ENCODE data around the gene ANXA9. TPM values are rescaled to one million over a fixed set of nuclear protein-coding genes. Genes with fewer than 3 reads are reported as not detected.

Gene ANXA9
- total RNA-seq, 1 donor from 2014 or later = 0.26 TPM

DNA sequence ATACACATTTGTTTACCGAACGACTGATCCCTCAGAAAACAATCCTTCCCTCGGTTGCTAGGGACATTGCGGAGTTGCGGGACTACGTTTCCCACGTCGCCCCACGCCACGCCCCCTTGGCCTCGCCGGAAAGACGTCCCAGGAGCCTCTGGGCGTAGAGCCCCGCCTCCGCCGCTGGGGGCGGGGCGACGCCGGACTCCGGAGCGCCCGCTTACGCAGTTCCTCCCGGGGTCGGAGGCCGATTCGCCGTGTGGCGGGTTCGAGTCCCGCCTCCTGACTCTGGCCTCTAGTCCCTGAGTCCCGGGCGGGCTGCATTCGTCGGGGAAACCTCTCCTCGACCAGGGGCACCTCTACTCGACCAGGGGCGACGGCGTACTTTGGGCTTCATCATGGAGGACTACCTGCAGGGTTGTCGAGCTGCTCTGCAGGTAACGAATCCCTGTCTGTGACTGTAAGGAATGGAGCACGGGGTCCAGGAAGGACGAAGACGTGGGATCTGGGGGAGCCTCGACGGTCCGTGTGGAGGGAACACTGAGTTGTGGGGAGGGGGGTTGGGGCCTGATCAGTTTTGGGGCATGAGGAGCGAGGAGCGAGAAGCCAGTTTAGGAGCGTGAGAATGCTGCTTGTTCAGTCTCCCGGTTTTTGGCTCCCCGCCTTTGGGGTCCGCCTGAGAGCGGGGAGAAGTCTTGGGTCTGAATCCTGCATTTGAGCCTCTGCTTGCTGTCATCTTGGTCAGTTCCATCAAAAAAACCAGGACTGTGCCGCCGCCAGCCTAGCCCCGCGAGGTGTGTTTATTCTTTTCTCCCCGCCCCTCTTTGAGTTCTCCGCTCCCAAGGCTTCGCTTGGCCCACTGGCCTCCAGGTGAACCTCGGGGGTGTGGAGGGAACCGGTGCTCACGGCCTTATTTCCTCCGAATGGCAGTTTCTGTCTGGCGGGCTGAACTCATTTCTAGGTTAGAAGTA is 26.4 kb downstream of the ANXA9 start, which contains the start of gene PRUNE1:
PRUNE1 (plus strand) TSS at position 206 of the 962 bp plus-strand sequence; CDS start at position 390, 184 bp downstream.
- TF ChIP-seq, protein P1, sequence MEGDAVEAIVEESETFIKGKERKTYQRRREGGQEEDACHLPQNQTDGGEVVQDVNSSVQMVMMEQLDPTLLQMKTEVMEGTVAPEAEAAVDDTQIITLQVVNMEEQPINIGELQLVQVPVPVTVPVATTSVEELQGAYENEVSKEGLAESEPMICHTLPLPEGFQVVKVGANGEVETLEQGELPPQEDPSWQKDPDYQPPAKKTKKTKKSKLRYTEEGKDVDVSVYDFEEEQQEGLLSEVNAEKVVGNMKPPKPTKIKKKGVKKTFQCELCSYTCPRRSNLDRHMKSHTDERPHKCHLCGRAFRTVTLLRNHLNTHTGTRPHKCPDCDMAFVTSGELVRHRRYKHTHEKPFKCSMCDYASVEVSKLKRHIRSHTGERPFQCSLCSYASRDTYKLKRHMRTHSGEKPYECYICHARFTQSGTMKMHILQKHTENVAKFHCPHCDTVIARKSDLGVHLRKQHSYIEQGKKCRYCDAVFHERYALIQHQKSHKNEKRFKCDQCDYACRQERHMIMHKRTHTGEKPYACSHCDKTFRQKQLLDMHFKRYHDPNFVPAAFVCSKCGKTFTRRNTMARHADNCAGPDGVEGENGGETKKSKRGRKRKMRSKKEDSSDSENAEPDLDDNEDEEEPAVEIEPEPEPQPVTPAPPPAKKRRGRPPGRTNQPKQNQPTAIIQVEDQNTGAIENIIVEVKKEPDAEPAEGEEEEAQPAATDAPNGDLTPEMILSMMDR (IDR thresholded peaks at IDR 0.05; ENCODE audit: insufficient read depth, low read length, severe bottlenecking) = no peak
- no peaks in the 10 kb centered on the region for H3K27me3 ChIP-seq (ENCODE audit: control insufficient read depth, insufficient read depth, low read length)
- peak; percentile 92 for DNase-seq (ENCODE audit: low read depth)
- FAIRE-seq = no peak
- H3K36me3 ChIP-seq (ENCODE audit: control insufficient read depth, insufficient read depth, low read length) = no peaks in the 10 kb centered on the region
- H3K4me3 ChIP-seq (ENCODE audit: low read depth, low read length) = peak within 1 kb of the TSS; percentile 78

DNA sequence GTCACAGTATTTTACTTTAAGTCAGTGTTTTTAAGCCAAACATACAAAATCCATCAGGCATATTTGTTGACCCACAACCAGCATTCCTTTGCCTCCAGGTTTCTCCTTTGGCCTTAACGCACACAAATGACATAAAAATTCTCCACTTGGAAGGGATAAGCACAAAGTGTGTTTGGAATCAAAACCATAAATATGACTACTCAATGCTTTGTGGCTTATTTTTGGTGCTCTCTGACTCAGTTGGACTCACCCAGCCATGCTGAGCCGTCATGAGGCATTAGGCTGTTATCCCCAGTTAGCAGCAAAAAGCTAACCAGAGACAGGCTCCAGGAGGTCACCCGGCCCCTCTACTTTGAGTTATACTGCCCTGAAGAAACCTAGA is 27.1 kb downstream of the ANXA9 start:
- TF ChIP-seq, protein P1 (IDR thresholded peaks at IDR 0.05; ENCODE audit: insufficient read depth, low read length, severe bottlenecking) = no peak
- no peak for DNase-seq (ENCODE audit: low read depth)
- FAIRE-seq = no peak
- H3K27me3 ChIP-seq (ENCODE audit: control insufficient read depth, insufficient read depth, low read length) = no peaks in the 10 kb centered on the region
- peak overlapping the region; percentile 78 for H3K4me3 ChIP-seq (ENCODE audit: low read depth, low read length)
- no peaks in the 10 kb centered on the region for H3K36me3 ChIP-seq (ENCODE audit: control insufficient read depth, insufficient read depth, low read length)

DNA sequence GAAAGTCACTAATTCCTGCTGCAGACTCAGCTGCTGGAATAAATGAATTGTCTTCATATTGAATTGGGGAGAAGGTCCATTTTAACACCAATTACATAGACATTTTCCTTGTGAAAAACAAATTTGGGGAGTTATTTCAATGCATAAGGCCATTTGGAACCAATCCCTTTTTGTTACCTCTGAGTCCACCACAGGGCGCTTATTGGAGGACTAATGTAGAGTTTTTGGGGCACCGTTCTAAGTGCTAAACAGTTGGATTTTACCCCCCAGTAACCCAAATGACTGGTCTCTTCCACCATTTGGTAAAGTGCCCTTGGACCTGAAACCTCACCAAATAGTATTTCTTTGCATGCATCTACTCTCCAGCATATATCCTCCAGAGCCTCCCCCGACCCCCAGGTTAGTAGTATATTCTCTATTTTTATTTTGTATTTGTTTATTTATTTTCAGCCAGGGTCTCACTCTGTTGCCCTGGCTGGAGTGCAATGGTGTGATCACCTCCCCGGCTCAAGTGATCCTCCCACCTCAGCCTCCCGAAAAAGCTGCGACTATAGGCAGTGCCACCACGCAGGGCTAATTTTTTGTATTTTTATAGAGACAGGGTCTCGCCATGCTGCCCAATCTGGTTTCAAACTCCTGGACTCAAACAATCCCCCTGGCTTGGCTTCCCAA is 27.7 kb downstream of the ANXA9 start:
- Histone ChIP-seq H3K36me3 (ENCODE audit: control insufficient read depth, insufficient read depth, low read length) (no peaks in the 10 kb centered on the region), H3K27me3 (ENCODE audit: control insufficient read depth, insufficient read depth, low read length) (no peaks in the 10 kb centered on the region), H3K4me3 (ENCODE audit: low read depth, low read length) (no peak overlapping the region)
- TF ChIP-seq, protein P1 (IDR thresholded peaks at IDR 0.05; ENCODE audit: insufficient read depth, low read length, severe bottlenecking) = no peak
- DNase-seq (ENCODE audit: low read depth) = no peak
- FAIRE-seq = no peak

DNA sequence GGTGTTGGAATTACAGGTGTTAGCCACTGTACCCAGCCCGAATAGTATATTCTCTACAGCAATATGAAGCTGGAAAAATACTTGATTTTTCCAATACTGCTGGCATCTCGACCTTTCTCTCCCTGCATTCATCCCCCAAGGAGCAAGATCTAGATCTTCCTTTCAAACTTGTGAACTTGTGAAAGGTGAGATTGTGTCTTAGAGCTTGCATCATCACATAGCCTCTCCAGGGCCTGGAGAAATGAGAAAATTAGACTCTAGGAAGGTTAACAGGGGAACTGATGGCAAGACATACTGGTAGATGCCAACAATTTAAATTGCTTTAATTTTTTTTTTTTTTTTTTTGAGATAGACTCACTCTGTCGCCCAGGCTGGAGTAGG is 28.2 kb downstream of the ANXA9 start:
- FAIRE-seq (no peak), DNase-seq (ENCODE audit: low read depth) (no peak)
- H3K4me3 ChIP-seq (ENCODE audit: low read depth, low read length) = no peak overlapping the region
- H3K36me3 ChIP-seq (ENCODE audit: control insufficient read depth, insufficient read depth, low read length) = no peaks in the 10 kb centered on the region
- no peaks in the 10 kb centered on the region for H3K27me3 ChIP-seq (ENCODE audit: control insufficient read depth, insufficient read depth, low read length)
- TF ChIP-seq, protein P1 (IDR thresholded peaks at IDR 0.05; ENCODE audit: insufficient read depth, low read length, severe bottlenecking) = no peak

DNA sequence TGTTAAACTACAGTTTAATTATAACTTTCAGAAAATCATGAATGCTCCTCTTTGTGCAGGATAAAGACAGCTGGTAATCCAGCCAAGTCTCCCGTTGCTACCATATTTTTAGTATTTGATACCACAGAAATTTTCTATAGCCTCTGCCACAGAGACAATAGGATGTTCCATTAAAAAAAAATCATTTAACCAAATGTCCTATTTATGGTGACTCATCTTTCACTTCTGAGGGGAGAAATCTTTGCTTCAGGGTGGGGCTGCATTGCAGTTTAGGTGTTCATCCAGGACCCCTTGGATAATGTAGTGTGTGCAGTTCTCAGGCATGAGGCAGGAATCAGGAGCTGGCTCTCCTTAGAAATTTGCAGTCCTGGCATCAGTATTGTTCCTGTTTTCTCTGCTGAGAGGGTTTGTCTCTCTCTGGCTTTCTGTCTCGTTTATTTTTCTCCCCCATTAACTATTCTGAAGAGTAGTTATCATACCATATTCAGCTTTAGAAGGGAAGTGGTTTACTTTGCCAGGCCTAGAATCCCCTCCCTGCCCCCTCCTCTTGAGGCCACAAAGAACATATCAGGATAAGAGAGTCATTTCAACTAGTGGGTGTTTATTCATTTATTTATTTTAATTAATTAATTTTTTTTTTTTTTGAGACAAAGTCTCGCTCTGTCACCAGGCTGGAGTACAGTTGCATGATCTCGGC is 29.2 kb downstream of the ANXA9 start:
- no peak for DNase-seq (ENCODE audit: low read depth)
- no peak overlapping the region for H3K4me3 ChIP-seq (ENCODE audit: low read depth, low read length)
- FAIRE-seq = no peak
- TF ChIP-seq, protein P1 (IDR thresholded peaks at IDR 0.05; ENCODE audit: insufficient read depth, low read length, severe bottlenecking) = no peak
- H3K36me3 ChIP-seq (ENCODE audit: control insufficient read depth, insufficient read depth, low read length) = no peaks in the 10 kb centered on the region
- no peaks in the 10 kb centered on the region for H3K27me3 ChIP-seq (ENCODE audit: control insufficient read depth, insufficient read depth, low read length)
